NCI-H2107 (cell line): ENCODE results near the gene PIH1D1.

Source experiments
- DNase-seq: peaks from one replicate; lab custom pipeline; 2025; lab: John Stamatoyannopoulos, UW

PIH1D1 gene

DNA sequence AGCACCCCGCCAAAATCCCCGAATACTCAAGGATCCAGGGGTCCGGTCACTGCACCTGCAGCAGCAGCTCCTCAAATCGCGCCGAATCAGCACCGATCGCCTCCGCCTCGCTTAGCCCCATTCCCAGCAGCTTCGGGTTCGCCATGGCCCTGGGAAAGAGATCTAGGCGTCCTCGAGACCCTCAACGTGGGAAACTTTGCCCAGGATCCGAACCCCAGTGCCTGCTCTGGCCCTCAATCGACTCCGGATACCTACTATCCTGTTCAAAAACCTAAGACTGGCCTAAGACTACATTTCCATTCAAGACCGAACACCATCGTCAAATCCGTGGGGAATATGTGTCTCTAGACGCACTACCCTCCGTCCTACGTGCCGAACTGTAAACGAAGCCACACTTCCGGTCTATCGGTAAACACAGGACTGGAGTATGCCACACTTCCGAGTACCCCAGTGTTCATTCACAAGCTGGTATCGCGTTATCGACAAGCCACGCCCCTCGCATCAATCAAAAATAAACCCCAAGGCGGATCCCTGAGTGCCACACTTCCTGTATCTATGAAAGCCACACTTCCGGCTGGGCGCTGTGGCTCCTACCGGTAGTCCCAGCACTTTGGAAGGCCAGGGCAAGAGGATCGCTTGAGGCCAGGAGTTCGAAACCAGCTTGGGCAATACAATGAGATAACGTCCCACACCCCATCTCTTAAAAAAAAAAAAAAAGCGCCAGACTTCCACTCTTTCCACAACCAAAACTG lies at the start of gene PIH1D1:
Gene PIH1D1 (minus strand): TSS at position 385 of the 752 bp plus-strand sequence. CDS start 240 bp downstream, at position 145.
- DNase-seq, result peak; percentile 93

DNA sequence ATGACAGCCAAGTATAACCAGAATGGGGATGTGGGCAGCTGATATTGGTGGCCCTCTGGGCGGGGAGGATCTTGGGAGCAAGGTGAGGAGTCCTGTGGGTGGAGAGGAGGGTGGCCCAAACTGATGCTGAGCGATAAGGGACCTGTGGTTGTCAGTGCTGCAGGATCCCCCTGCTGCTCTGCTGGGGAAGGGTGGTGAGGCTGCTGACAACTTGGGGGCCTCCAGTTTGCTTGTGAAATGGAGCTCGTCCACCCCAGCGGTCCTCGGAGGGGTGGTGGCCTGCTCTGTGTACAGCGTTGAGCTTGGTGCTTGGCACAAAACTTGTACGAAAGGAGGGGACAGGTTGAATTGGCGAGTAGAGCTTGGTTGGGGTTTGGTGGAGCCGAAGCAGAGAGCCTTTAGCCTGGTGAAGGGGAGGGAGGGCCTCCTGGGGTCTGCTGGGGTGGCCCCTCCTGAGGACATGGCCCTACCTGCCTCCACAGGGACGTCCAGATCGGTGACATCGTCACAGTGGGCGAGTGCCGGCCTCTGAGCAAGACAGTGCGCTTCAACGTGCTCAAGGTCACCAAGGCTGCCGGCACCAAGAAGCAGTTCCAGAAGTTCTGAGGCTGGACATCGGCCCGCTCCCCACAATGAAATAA lies 47.5 kb upstream of the PIH1D1 start:
- DNase-seq, result no peak

DNA sequence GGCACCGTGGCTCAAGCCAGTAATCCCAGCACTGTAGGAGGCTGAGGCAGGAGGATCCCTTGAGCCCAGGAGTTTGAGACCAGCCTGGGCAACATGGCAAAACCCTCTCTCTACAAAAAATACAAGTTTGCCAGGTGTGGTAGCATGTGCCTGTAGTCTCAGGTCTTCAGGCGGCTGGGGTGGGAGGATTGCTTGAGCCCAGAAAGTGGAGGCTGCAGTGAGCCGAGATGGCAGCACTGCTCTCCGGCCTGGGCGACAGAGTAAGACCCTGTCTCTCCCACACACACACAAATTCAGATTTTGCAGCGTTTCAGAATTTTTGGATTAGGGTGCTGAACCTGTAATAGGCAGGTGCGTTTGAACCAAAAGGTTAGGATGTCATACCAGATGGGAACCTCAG lies 46.9 kb upstream of the PIH1D1 start:
- DNase-seq, result no peak

DNA sequence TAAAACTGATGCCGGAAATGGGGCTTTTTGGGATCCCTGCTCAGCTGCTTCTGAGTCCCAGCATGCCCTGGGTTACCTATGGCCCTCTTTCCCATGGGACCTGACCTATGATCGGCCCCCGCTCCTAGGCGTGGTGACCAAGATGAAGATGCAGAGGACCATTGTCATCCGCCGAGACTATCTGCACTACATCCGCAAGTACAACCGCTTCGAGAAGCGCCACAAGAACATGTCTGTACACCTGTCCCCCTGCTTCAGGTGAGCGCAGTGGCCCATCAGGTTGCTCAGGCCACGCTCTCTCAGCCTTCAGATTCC lies 46.1 kb upstream of the PIH1D1 start:
- no peak for DNase-seq

GRCh38 chr19:49497047-49497788 lies 45.6 kb upstream of the PIH1D1 start:
- DNase-seq, result no peak

GRCh38 chr19:49496574-49497008 lies 45.0 kb upstream of the PIH1D1 start:
- no peak for DNase-seq

- no peak for DNase-seq
These were observed 41.2 kb upstream of the PIH1D1 start for GRCh38 chr19:49492573-49493405.

DNA sequence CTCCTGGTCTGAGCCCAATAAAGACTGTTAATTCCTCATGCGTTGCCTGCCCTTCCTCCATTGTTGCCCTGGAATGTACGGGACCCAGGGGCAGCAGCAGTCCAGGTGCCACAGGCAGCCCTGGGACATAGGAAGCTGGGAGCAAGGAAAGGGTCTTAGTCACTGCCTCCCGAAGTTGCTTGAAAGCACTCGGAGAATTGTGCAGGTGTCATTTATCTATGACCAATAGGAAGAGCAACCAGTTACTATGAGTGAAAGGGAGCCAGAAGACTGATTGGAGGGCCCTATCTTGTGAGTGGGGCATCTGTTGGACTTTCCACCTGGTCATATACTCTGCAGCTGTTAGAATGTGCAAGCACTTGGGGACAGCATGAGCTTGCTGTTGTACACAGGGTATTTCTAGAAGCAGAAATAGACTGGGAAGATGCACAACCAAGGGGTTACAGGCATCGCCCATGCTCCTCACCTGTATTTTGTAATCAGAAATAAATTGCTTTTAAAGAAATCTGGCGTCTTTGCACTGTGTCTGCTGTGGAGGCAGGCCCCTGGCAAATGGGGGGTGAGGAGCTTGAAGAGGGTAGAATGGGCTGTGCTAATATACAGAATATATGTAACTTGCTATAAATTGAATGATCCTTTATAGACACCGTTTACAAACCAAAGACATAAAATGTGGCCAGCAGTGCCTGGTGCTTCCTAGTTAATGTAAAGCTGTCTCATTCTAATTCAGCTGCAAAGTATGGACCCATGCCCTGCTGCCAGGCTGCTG lies 40.4 kb upstream of the PIH1D1 start:
- no peak for DNase-seq

- DNase-seq, result no peak
These were observed 39.6 kb upstream of the PIH1D1 start for GRCh38 chr19:49491030-49491803.

DNA sequence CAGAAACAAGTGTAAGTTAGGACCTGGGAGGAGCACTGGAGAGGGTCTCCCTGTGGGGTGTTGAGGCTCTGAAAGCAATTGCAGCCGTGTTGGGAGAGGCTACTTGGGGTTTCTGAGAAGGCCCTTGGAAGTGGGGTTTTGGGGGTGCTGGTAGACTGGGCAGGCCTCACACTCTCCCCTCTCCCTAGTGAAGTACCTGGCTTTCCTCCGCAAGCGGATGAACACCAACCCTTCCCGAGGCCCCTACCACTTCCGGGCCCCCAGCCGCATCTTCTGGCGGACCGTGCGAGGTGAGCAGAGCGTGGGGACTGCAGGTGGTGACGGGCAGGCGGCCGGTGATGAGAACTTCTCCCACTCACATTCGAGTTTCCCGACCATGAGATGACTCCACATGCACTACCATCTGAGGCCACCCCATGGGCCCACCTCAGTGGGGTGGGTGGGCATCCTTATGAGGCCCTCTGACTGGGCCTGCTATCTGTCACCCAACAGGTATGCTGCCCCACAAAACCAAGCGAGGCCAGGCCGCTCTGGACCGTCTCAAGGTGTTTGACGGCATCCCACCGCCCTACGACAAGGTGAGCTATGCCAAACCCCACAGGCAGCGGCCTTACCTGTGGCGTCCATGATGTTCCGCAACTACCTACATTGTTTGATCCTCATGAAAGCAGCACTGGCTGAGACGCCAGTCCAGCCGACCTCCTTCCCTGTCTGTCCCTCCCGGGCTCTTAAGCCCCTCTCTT lies 38.8 kb upstream of the PIH1D1 start:
- DNase-seq, result no peak

GRCh38 chr19:49489601-49490167 lies 38.1 kb upstream of the PIH1D1 start:
- DNase-seq, result no peak

GRCh38 chr19:49488863-49489537 lies 37.4 kb upstream of the PIH1D1 start:
- DNase-seq, result no peak

DNA sequence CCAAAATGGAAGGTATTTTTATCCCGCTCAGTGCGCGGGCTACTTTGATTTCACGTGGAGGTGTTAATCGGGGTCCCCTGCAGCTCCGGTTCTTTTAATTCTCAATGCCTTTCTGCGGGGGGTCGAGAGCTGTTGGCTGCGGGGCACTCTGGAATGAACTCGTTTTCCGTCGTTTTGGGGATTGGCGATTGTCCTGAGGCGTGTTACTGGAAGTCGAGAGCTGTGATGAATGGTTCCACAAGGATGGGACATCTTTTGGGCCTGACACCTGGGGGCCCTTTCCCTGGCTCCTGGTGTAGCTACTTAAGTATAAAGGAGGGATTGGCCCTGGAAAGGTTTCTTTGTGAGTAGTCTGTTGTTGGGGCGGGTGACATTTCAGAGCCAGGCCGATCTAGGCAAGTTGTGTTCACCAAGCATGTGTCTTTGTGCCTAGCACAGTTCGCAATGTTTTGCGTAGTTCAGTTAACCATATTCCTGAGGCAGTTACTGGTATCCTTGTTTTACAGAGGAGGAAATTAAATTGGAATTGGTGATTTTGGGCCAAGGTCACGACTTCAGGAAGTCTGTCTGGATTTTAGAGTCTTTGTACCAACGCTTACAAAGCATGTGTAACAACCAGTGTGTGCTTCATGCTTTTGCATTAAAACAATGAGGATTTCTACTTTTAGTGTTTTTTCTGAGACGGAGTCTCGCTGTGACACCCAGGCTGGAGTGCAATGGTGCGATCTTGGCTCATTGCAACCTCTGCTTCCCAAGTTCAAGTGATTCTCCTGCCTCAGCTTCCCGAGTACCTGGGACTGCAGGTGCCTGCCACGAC lies 36.6 kb upstream of the PIH1D1 start:
- DNase-seq, result no peak

DNA sequence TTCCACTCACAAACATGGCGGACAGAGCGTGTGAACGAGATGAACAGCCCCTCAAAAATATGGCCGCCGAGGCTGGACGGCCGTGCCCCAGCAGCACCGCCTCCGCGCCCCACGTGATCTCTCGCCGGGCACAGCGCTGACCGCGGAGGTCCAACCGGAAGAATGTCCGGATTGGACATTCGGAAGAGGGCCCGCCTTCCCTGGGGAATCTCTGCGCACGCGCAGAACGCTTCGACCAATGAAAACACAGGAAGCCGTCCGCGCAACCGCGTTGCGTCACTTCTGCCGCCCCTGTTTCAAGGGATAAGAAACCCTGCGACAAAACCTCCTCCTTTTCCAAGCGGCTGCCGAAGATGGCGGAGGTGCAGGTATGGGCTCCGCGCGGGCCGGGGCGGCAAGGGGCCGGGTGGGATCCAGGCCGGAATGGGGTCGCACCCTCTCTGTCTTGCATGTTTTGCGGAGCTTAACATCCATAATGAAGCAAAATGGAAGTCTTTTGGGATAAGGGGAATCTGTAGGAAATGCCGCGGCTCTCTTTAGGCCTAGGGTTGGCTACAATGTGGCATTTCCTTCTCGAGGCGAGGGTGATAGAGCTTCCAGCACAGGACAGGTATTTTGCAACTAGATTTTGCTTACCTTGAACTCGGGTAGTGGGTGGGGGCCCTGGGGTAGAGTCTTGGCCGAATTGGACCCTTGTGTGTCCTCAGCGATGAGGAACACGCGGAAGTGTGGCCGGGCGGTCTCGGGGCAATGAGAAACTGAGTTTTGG lies 35.8 kb upstream of the PIH1D1 start, which contains the start of gene RPL13A:
Gene RPL13A (plus strand): TSS at position 332 of the 769 bp plus-strand sequence. CDS start 22 bp downstream, at position 354.
- DNase-seq, result peak; percentile 98

GRCh38 chr19:49486710-49487276 lies 35.2 kb upstream of the PIH1D1 start:
- no peak for DNase-seq

GRCh38 chr19:49486232-49486631 lies 34.6 kb upstream of the PIH1D1 start:
- DNase-seq, result no peak
